GM18951 (cell line): ENCODE results near the gene CDC42EP5.

Experiments used
- POLR2A ChIP-seq: IDR thresholded peaks from 4 replicates; pipeline ENCODE4 v1.6.1; 2011; ENCODE audit warnings: mild to moderate bottlenecking; ENCODE audit not compliant: insufficient read length, insufficient read depth; ENCODE audit errors: extremely low read depth
- in situ Hi-C: fragments of 300-500 bp; cut with MboI; formaldehyde crosslinking; loops from one replicate; pipeline ENCODE4 v1.12.0; 2022; ENCODE audit warnings: low sequenced_read_pairs, mixed read lengths, inconsistent platforms; ENCODE audit not compliant: unreplicated experiment

The CDC42EP5 gene

DNA sequence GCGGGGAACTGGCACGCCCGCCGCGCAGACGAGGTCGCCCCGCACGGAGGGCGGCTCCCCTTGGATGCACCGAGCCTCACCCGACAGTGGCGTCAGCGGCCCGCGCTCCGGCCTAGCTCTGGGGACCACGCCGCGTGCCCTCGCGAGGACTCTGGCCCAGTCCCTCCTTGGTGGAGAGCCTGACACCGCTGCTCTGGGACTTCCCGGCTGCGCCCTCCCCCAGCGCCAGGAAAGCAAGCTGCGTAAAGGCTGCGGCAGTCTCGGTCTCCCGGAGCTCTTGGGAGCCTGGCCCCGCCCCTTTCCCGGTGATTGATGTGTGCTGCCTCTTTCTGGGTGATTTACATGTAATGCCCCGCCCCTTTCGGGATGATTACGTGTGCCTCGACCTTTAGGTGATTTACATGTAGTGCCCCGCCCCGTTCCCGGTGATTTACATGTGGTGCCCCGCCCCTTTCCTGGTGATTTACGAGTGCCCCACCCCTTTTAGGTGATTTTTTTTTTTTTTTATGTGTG is 9.5 kb downstream of the CDC42EP5 start, which contains the start of gene LENG9:
Gene LENG9, minus strand, starts transcription at position 248 of the 513 bp plus-strand sequence. CDS start 252 bp downstream, outside the sequence.
- peak; percentile 80 for TF ChIP-seq POLR2A
- in situ Hi-C loops: no loop called here

DNA sequence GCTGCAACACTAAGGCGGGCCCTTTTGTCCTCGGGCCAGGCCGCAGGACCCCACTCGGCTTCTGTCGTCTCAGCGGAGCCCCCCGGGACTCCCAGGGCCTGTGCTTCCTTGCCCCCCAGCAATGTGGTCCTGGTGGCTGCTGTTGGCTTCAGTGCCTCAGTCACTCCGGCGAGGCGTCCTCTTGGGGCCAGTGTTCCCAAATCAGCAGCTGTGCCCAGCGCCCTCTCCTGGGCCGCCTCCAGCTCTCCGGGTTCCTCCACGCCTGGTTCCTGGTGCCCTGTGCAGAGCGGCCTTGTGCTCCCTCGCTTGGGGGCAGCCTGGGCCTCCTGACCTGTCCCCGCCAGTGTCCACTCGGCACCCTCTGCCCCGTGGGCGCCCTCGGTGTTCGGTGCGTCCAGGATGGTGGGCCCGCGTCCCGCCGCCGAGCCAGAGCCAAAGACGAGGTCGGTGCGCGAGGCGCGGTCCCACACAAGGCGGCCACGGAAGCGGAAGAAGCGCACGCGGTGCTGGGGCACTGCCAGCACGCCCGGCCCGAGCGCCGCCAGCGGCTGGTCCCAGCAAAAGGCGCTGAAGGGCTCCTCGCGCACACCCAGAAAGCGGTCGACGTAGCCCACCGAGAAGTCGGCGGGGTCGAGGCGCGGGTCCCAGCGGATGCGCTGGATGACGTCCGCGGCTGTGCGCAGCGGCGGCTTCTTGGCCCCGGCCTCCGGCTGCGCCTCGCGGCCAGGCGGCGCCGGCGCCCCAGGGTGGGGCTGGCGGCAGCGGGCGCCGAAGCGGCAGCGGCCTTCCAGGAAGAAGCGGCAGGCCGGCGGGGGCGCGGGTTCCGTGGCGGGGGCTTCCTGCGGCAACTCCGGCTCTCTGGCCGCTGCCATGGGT is 10.2 kb downstream of the CDC42EP5 start:
- no peak for TF ChIP-seq POLR2A
- in situ Hi-C loops: no loop called here

DNA sequence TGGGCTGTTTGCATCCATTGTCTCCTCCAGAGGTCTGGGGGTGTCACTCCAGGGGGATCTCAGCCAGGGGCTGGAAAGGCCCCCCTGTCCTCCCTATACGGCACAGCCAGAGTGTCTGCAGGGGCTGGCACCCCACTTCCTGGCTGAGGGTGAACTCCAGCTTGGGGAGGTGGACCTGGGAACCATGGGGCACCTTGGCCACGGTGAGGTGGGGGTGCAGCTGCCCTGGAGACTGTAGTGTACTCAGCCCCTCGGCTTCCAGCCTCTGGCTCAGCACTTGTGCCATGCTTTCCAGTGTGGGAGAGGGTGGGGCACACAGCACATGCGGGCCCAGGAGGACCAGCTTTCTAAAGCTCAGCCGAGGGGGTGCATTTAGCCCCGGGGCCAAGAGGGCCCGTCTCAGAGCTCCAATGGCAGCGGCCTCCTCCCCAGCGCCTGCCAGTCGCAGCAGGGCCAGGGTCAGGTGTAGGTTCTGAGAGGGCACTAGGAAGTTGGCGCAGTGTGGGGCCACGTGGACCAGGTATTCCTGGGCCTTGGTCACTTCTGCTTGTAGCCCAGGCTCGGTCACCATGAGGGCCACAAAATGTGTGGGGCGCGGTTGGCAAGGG is 10.9 kb downstream of the CDC42EP5 start:
- in situ Hi-C loops: no loop called here
- TF ChIP-seq POLR2A: no peak

DNA sequence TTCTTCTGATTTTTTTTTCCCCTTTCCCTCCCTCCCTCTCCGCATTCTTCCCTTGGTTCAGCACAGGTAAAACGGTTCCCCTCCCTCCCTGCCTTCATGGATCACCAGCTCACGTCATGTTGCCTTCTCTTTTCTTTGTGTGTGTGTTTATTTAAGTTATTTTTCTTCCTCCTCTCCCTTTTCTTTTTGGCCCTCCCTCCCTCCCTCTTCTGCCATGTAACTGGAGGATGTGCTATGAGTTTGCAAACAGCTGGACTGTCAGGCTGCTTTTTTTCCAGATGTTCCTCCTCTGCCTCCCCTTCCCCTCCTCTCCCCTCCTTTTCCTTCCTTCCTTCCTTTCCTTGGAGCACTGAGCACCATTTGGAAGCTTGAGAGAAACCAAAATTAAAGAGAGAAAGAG is 11.5 kb downstream of the CDC42EP5 start:
- no peak for TF ChIP-seq POLR2A
- in situ Hi-C loops: no loop called here

DNA sequence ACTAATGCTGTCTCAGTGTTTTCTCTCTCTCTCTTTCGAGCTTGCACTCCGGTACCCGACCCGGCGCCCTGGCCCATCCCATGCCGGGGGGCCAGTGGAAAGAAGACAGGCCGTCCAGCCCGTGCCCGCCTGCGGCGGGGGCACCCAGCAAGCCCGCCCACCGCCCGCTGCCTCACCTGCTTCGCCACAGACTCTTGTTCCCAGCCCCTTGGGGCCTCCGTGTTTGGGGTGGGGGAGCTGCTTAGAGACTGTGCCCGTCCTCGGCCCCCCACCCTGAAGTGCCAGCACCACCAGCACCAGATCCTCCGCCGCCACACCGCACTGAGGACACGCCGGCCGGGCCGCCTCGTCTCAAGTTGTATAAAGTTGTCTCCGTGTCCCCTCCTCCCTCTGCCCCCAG is 11.9 kb downstream of the CDC42EP5 start:
- in situ Hi-C loops: no loop called here

DNA sequence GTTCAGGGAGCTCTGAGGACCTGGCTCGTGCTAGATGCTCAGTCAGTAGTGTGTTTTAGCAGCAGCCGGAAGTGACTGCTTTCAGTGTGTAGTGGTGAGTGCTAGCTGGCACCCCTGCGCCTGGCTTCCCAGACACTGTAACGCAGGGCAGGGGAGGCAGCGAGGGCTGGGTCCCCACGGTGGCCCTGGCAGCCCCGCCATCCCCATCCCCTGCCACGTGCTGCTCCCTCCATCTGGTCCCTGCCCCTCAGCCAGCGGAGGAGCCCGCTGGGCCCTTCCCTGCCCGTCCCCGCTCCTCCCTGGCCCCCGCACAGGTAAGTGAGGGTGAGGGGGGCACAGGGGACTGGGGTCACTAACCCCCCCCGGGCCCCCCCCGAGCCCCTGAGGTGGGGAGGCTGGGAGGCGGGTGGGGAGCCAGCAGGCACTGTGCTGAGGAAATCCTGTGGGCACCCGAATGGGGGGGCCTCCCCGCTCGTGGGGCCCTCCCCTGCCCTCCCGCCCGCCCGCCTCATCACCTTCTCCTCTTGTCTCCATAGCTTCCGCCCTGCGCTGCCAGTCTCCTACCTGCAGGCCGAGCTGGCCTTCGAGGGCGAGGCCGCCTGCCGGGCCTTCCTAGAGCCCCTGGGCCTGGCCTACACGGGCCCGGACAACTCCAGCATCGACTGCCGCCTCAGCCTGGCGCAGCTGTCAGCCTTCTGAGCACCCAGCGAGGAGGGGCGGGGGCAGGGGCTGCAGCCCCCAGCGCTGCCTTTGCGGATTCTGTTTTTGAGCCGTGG is 12.7 kb downstream of the CDC42EP5 start:
- in situ Hi-C loops: no loop called here
- TF ChIP-seq POLR2A: no peak

More for the DNA sequence above, 11.9 kb downstream of the CDC42EP5 start:
- TF ChIP-seq POLR2A: no peak

DNA sequence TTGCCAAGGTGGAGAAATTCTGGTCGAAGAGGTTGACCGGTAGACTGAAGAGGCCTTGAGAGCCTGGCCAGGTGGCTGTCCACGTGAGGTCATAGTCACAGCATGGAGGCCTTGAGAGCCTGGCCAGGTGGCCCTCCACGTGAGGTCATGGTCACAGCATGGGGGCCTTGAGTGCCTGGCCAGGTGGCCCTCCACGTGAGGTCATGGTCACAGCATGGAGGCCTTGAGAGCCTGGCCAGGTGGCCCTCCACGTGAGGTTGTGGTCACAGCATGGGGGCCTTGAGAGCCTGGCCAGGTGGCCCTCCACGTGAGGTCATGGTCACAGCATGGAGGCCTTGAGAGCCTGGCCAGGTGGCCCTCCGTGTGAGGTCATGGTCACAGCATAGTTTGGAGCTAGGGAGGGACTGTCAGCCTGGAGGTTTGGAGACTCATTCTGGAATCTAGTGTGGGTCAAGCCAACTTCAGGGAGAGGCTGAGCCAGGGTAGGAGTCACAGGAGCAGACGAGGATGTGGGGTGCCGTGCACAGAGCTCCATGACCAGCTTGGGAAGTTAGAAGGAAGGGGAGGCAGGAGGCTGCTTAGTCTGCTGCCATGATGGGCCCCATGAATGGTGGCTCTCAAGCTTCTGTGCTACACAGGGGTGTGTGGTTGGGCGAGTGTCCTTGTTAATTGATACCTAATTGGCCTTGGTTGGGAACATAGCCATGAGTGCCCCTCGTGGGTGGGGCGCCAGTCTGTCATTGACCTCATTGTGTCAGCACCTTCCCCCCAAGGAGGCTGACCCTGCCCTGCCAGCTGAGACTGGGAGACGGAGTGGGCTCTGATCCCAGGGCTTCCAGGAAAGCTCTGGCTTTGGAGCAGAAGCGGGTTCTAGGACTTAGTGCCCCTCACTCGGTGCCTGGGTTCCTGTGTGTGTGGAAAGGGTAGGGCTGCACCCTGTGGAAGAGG is 13.5 kb downstream of the CDC42EP5 start:
- in situ Hi-C loops: no loop called here
- no peak for TF ChIP-seq POLR2A

DNA sequence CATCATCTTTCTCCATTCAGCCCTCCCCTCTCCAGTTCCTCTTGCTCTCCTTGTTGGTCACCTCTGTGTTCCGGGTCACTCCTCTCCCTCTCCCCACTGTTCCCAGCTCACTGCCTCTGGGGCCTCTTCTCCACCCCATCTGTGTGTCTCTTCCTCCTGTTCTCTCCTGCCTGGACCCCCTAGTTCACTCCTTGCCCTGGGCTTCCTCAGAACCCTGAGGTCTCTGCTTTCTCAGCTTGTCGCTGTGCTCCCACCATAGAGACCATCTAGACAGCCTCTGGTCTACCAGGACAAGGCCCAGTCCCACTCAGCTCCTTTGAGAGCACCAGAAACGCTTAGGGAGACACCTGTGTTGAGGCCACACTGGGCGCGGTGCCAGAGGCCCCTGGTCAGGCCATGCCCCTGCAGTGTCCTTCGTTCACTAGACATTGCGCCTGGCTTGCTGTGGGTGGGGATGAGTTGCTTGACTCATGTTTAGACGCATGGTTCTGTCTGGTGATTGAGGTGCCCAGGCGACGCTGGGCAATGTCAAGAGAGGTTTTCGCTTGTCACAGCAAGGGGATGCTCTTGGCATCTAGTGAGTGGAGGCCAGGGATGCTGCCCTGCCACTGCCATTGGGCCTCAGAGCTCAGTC is 14.3 kb downstream of the CDC42EP5 start:
- TF ChIP-seq POLR2A: no peak
- in situ Hi-C loops: no loop called here

DNA sequence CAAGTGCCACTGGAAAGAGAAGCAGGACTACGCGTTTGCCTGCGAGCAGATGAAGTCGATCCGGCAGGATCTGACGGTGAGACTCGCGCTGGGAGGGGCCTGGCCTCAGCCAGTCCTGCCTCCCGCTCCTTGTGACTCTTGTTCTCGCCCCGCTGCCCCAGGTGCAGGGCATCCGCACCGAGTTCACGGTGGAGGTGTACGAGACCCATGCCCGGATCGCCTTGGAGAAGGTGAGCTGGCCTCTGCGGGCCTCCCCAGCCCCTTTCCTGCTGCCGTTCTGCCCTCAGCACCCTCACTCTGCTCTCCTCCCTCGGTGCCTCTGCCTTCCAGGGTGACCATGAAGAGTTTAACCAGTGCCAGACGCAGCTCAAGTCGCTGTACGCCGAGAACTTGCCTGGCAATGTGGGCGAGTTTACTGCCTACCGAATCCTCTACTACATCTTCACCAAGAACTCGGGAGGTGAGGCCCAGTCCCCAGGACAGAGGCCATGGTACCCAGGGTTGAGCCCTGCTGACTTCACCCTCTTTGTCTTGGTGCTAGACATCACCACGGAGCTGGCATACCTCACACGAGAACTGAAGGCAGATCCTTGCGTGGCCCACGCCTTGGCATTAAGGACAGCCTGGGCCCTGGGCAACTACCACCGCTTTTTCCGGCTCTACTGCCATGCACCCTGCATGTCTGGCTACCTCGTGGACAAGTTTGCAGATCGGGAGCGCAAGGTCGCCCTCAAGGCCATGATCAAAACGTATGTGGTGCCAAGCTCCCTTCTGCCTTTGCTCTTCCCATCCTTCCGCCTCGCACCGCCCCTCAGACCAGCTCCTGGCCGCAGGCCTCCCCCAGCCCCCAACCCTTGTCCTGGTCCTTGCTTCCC is 15.1 kb downstream of the CDC42EP5 start:
- in situ Hi-C loops: no loop called here
- TF ChIP-seq POLR2A: no peak

DNA sequence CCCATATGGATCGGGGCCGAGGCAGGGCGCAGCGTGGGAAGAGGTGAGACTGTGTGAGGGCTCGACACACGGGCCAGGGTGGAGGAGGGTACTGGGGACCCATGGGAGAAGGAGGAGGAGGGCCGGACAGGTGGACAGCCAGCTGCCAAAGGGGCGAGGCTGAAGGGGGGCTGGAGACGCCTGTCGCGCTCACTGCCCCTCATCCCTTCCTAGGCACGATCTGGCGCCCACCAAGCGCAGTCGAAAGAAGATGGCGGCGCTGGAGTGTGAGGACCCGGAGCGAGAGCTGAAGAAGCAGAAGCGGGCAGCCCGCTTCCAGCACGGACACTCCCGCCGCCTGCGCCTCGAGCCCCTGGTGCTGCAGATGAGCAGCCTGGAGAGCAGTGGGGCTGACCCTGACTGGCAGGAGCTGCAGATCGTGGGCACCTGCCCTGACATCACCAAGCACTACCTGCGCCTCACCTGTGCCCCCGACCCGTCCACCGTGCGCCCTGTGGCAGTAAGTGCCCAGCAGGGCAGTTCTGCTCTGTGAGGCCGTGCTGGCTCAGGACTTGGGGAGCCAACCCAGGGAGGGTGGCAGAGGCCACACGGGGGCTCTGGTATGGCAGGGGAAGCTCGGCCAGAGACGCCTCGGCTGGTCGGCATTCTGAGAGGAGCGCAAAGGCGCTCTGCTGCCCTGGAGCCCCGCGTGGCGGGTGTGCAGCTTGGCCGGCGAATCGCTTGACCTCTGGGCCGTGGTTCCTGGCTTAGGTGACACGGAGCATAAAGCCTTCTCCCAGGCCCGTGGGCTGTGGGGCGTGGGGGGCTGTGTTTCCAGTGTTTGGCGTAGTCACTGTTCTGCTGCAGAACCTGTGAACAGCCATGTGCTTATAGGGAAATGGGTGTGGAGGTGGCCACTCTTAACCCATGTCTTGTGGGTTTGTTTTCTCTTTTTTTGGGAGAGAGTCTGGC is 16.4 kb downstream of the CDC42EP5 start:
- TF ChIP-seq POLR2A: no peak
- in situ Hi-C loops: no loop called here

DNA sequence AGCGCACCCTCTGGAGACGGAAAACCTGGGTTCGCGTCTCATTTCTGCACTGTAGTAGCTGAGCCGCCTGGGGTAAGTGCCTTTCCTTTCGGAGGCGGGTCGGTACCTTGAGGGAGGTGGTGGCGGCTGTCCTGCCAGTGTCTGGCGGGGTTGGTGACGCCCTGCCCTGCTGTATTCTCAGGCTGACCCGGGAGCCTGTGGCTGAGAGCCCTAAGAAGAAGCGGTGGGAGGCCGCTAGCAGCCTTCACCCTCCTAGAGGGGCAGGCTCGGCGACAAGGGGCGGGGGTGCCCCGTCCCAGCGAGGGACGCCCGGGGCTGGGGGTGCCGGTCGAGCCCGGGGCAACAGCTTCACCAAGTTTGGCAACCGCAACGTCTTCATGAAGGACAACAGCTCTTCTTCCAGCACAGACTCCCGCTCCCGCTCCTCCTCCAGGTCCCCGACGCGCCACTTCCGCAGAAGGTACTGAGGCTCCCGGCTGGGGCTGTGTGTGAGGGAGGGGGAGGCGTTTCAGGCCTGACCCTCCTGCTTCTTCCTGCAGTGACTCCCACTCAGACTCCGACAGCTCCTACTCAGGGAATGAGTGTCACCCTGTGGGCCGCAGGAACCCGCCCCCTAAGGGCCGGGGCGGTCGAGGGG is 17.2 kb downstream of the CDC42EP5 start:
- in situ Hi-C loops: no loop called here
- no peak for TF ChIP-seq POLR2A
